IMR-90 (cell line): ENCODE data around the gene MMP3. TPM values are rescaled to one million over a fixed set of nuclear protein-coding genes. Genes with fewer than 3 reads are reported as not detected.

Source experiments
- ATAC-seq: fragments of 200-7000 bp; cut with Tn5 transposase; 2 replicates; pipeline ENCODE4 v1.9.1; 2020; ENCODE audit warnings: low read depth, mild to moderate bottlenecking, moderate library complexity
- BruUV-seq: library from RNA; stranded (reverse); fragments of 400-500 nt; replicated peaks from 2 replicates; lab custom pipeline; 2021; lab: Mats Ljungman, UMichigan
- CTCF ChIA-PET: fragments of 300-600 bp; formaldehyde crosslinking; extraction: SDS; loops from one replicate; lab custom pipeline; 2021; ENCODE audit warnings: antibody characterized with exemption; lab: Yijun Ruan, JAX
- POLR2A ChIA-PET: fragments of 300-600 bp; sonication (Branson Sonifier 250); formaldehyde crosslinking; loops from one replicate; lab custom pipeline; 2022; ENCODE audit warnings: antibody characterized with exemption; ENCODE audit not compliant: unreplicated experiment; lab: Charles Lee
- DNase-seq: peaks from one replicate; pipeline ENCODE4 v3.0.0; 2013
- H2AFZ ChIP-seq: replicated peaks from 2 replicates; pipeline ENCODE3; 2013; ENCODE audit warnings: low read length, mild to moderate bottlenecking; ENCODE audit not compliant: poor library complexity
- H2AK5ac ChIP-seq: 2 replicates; pipeline ENCODE4 v1.6.1; 2013; ENCODE audit warnings: low read depth, low read length, inconsistent platforms
- H2AK9ac ChIP-seq: replicated peaks from 2 replicates; pipeline ENCODE3; 2013; ENCODE audit warnings: mild to moderate bottlenecking, low read depth, low read length, moderate library complexity; ENCODE audit not compliant: poor library complexity
- H2BK120ac ChIP-seq: 2 replicates; pipeline ENCODE4 v1.6.1; 2013; ENCODE audit warnings: low read depth, low read length, inconsistent platforms
- H2BK15ac ChIP-seq: 3 replicates; pipeline ENCODE4 v1.6.1; 2013; ENCODE audit warnings: low read depth, low read length, inconsistent platforms
- H2BK20ac ChIP-seq: 2 replicates; pipeline ENCODE4 v1.6.1; 2013; ENCODE audit warnings: low read depth, mild to moderate bottlenecking, inconsistent platforms, low read length, moderate library complexity
- H2BK5ac ChIP-seq: 2 replicates; pipeline ENCODE4 v1.6.1; 2013; ENCODE audit warnings: mild to moderate bottlenecking, low read depth, low read length, inconsistent platforms; ENCODE audit not compliant: poor library complexity, severe bottlenecking
- H3K14ac ChIP-seq: replicated peaks from 2 replicates; pipeline ENCODE4 v1.6.1; 2013; ENCODE audit warnings: low read depth, low read length, inconsistent platforms
- H3K18ac ChIP-seq: 2 replicates; pipeline ENCODE4 v1.6.1; 2013; ENCODE audit warnings: low read depth, low read length, control low read depth
- H3K23ac ChIP-seq: 2 replicates; pipeline ENCODE4 v1.6.1; 2013; ENCODE audit warnings: low read depth, low read length, inconsistent platforms
- H3K27ac ChIP-seq: 2 replicates; pipeline ENCODE4 v1.5.1; 2013; ENCODE audit warnings: mild to moderate bottlenecking, control low read depth, low read length; ENCODE audit not compliant: insufficient read depth
- H3K27me3 ChIP-seq: 2 replicates; pipeline ENCODE4 v1.6.1; 2013; ENCODE audit warnings: low read length; ENCODE audit not compliant: control insufficient read depth, insufficient read depth
- H3K36me3 ChIP-seq: 2 replicates; pipeline ENCODE4 v1.6.1; 2013; ENCODE audit warnings: low read length, mixed read lengths; ENCODE audit not compliant: control insufficient read depth, insufficient read depth
- H3K4ac ChIP-seq: 2 replicates; pipeline ENCODE4 v1.6.1; 2013; ENCODE audit warnings: low read depth, low read length, inconsistent platforms
- H3K4me1 ChIP-seq: 2 replicates; pipeline ENCODE4 v1.6.1; 2013; ENCODE audit warnings: low read length, mixed read lengths; ENCODE audit not compliant: control insufficient read depth, insufficient read depth
- H3K4me2 ChIP-seq: 2 replicates; pipeline ENCODE4 v1.6.1; 2013; ENCODE audit warnings: low read depth, mild to moderate bottlenecking, control low read depth, low read length, moderate library complexity
- H3K4me3 ChIP-seq: 2 replicates; pipeline ENCODE4 v1.5.1; 2013; ENCODE audit warnings: low read depth, mild to moderate bottlenecking, control low read depth, low read length, moderate library complexity; ENCODE audit not compliant: insufficient read depth
- H3K56ac ChIP-seq: 2 replicates; pipeline ENCODE4 v1.6.1; 2013; ENCODE audit warnings: low read length, inconsistent platforms; ENCODE audit not compliant: insufficient read depth; ENCODE audit errors: extremely low read depth
- H3K79me1 ChIP-seq, 2 experiments: 2 replicates each; pipeline ENCODE4 v1.6.1; 2013; ENCODE audit warnings: low read length in 2 of 2, inconsistent platforms in 1 of 2, low read depth in 1 of 2
- H3K9ac ChIP-seq: 2 replicates; pipeline ENCODE4 v1.6.1; 2013; ENCODE audit warnings: low read depth, low read length, control low read depth
- H3K9me1 ChIP-seq: 2 replicates; pipeline ENCODE4 v1.6.1; 2013; ENCODE audit warnings: low read length, inconsistent platforms; ENCODE audit not compliant: insufficient read depth
- H3K9me3 ChIP-seq: 2 replicates; pipeline ENCODE4 v1.6.1; 2013; ENCODE audit warnings: low read length; ENCODE audit not compliant: control insufficient read depth, insufficient read depth
- H4K20me1 ChIP-seq: 2 replicates; pipeline ENCODE4 v1.6.1; 2013; ENCODE audit warnings: low read length, inconsistent platforms; ENCODE audit not compliant: insufficient read depth
- H4K5ac ChIP-seq: 2 replicates; pipeline ENCODE4 v1.6.1; 2013; ENCODE audit warnings: mild to moderate bottlenecking, low read depth, low read length, control low read depth
- H4K8ac ChIP-seq, 2 experiments: 2 replicates each; pipeline ENCODE4 v1.6.1; 2013; ENCODE audit warnings: low read depth in 2 of 2, low read length in 2 of 2, control low read depth in 1 of 2, inconsistent platforms in 1 of 2
- H4K91ac ChIP-seq: 2 replicates; pipeline ENCODE4 v1.6.1; 2013; ENCODE audit warnings: low read depth, low read length, inconsistent platforms; ENCODE audit not compliant: insufficient read depth
- CHD1 ChIP-seq: IDR thresholded peaks from 2 replicates; pipeline ENCODE4 v1.6.1; 2012; ENCODE audit warnings: low read depth, low read length, improper control_type of control experiment
- ELK1 ChIP-seq: fragments of 150-350 bp; IDR thresholded peaks from 2 replicates; pipeline ENCODE4 v1.6.1; 2016; ENCODE audit warnings: low read depth, mild to moderate bottlenecking, low read length, moderate library complexity, borderline replicate concordance
- MAFK ChIP-seq: IDR thresholded peaks from 2 replicates; pipeline ENCODE4 v1.6.1; 2012; ENCODE audit warnings: low read depth, low read length, improper control_type of control experiment
- RAD21 ChIP-seq: IDR thresholded peaks from 2 replicates; pipeline ENCODE4 v1.6.1; 2012; ENCODE audit warnings: low read length, improper control_type of control experiment
- SMC3 ChIP-seq: fragments of 150-350 bp; IDR thresholded peaks from 2 replicates; pipeline ENCODE4 v1.6.1; 2016; ENCODE audit warnings: low read depth, mild to moderate bottlenecking, antibody characterized with exemption, low read length, moderate library complexity
- WGBS, 2 experiments: methylation state at CpG; one replicate each; pipeline versions ENCODE4 v1.1.5 to v1.1.7; 2013; ENCODE audit warnings: missing lambda C conversion rate in 2 of 2; ENCODE audit not compliant: insufficient read length in 1 of 2; ENCODE audit errors: extremely low coverage in 2 of 2; 5-methylcytosine and 5-hydroxymethylcytosine counted together
- dilution Hi-C: fragments of 300-500 bp; cut with HindIII; formaldehyde crosslinking; loops from one replicate; pipeline ENCODE4 v1.14.3; 2018; ENCODE audit warnings: low sequenced_read_pairs; ENCODE audit not compliant: unreplicated experiment
- in situ Hi-C: fragments of 300-500 bp; cut with MboI; formaldehyde crosslinking; loops from 3 replicates; pipeline ENCODE4 v1.14.3; 2019; ENCODE audit warnings: low sequenced_read_pairs, inconsistent platforms, mixed read lengths
- intact Hi-C: fragments of 100-400 bp; cut with micrococcal nuclease; formaldehyde crosslinking; loops from 2 replicates; pipeline ENCODE4 v1.10.0; 2022
- polyA plus RNA-seq, 3 experiments: library from polyadenylated mRNA; depleted of rRNA; stranded (reverse); fragments of >200 nt; gene quantifications; 2 replicates each; pipeline ENCODE4 v1.2.3, GENCODE V29; 2012; ENCODE audit warnings: low replicate concordance in 1 of 3
- total RNA-seq: library from RNA; depleted of rRNA; stranded (reverse); fragments of >200 nt; gene quantifications from 2 replicates; pipeline ENCODE4 v1.2.3, GENCODE V29; 2012
- TF ChIP-seq, protein P1 (sequence below): conservative IDR thresholded peaks from 2 replicates; pipeline ENCODE4 v1.5.1; 2012; ENCODE audit warnings: mild to moderate bottlenecking, low read depth, low read length, improper control_type of control experiment
- TF ChIP-seq, protein P2 (sequence below): fragments of 150-350 bp; IDR thresholded peaks from 2 replicates; pipeline ENCODE4 v1.6.1; 2017; ENCODE audit warnings: mild to moderate bottlenecking, antibody characterized with exemption, low read length, low read depth

Gene MMP3
- total and polyA plus RNA-seq, 2 of the 4 experiments (the other 2 are of a cell fraction) = under 0.01 to 0.39 TPM

- Histone ChIP-seq H3K9ac (no peak overlapping the region), H3K4ac (no peak overlapping the region), H4K20me1 (no peaks in the 10 kb centered on the region), H3K9me3 (no peaks in the 10 kb centered on the region), H2BK120ac (no peak overlapping the region), H3K27ac (no peak overlapping the region), H4K91ac (no peak overlapping the region), H3K4me1 (no peaks in the 10 kb centered on the region), H3K14ac (no peak overlapping the region; the same call in 1 of the 2 replicates), H2BK15ac (no peak overlapping the region), H3K4me3 (no peak overlapping the region), H2AK5ac (no peak overlapping the region), H4K5ac (no peak overlapping the region), H3K9me1 (no peaks in the 10 kb centered on the region), H3K4me2 (no peak overlapping the region), H2BK20ac (no peak overlapping the region), H2BK5ac (no peak overlapping the region), H2AFZ (peak overlapping the region; percentile 66), H3K79me1 (no peaks in the 10 kb centered on the region), H3K18ac (no peak overlapping the region), H4K8ac (no peak overlapping the region), H2AK9ac (no peak overlapping the region), H3K27me3 (peaks cover 3% of the 10 kb centered on the region), H3K56ac (no peak overlapping the region), H3K36me3 (no peaks in the 10 kb centered on the region), H3K23ac (no peak overlapping the region)
- ATAC-seq (peak; percentile 89), DNase-seq (peak; percentile 45)
- ChIA-PET CTCF (interaction anchor here (0.5 to 2.3 kb wide), 8 partner anchors 15 to 518 kb away, joined by 3 to 10 read pairs (median 3); no protein-coding TSS in a partner anchor), POLR2A (no interaction called here)
- in situ Hi-C loops (loop anchor here (10.0 kb wide), 1 partner anchor 244 kb away; no protein-coding TSS in a partner anchor), dilution Hi-C loops (no loop called here), intact Hi-C loops (loop anchor here (2.0 to 5.0 kb wide), 2 partner anchors 130 to 246 kb away; no protein-coding TSS in a partner anchor)
- TF ChIP-seq, protein P1, sequence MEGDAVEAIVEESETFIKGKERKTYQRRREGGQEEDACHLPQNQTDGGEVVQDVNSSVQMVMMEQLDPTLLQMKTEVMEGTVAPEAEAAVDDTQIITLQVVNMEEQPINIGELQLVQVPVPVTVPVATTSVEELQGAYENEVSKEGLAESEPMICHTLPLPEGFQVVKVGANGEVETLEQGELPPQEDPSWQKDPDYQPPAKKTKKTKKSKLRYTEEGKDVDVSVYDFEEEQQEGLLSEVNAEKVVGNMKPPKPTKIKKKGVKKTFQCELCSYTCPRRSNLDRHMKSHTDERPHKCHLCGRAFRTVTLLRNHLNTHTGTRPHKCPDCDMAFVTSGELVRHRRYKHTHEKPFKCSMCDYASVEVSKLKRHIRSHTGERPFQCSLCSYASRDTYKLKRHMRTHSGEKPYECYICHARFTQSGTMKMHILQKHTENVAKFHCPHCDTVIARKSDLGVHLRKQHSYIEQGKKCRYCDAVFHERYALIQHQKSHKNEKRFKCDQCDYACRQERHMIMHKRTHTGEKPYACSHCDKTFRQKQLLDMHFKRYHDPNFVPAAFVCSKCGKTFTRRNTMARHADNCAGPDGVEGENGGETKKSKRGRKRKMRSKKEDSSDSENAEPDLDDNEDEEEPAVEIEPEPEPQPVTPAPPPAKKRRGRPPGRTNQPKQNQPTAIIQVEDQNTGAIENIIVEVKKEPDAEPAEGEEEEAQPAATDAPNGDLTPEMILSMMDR = peak; percentile 53
- TF ChIP-seq RAD21 (peak; percentile 52), SMC3 (peak; percentile 54), CHD1 (no peak), MAFK (no peak), ELK1 (no peak)
- TF ChIP-seq, protein P2, sequence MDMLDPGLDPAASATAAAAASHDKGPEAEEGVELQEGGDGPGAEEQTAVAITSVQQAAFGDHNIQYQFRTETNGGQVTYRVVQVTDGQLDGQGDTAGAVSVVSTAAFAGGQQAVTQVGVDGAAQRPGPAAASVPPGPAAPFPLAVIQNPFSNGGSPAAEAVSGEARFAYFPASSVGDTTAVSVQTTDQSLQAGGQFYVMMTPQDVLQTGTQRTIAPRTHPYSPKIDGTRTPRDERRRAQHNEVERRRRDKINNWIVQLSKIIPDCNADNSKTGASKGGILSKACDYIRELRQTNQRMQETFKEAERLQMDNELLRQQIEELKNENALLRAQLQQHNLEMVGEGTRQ = no peak
- no TSS peak for BruUV-seq
- WGBS, 2 experiments = no CpG with 5 or more reads among the region's 3 CpGs
Measured at GRCh38 chr11:102810950-102811660, 32.3 kb downstream of the MMP3 start.
